Astrocyte (in vitro differentiated cells and primary cell): Measurements from ENCODE around the gene KL. TPM values are rescaled to one million over a fixed set of nuclear protein-coding genes. Genes with fewer than 3 reads are reported as not detected.

Experiments used
- DNase-seq: peaks from one replicate; pipeline ENCODE4 v3.0.0-alpha.2; 2010; ENCODE audit warnings: low read depth
- FAIRE-seq: peaks from 2 replicates; lab custom pipeline; 2011; peaks lifted over from hg19 to GRCh38; lab: Jason Lieb, UNC
- H2AFZ ChIP-seq: 2 replicates; pipeline ENCODE4 v1.6.0; 2012; ENCODE audit warnings: low read depth, low read length, inconsistent platforms
- H3K27ac ChIP-seq: 2 replicates; pipeline ENCODE4 v1.5.1; 2011; ENCODE audit warnings: low read depth, low read length, inconsistent platforms
- H3K27me3 ChIP-seq: 2 replicates; pipeline ENCODE4 v1.6.0; 2011; ENCODE audit warnings: low read length, inconsistent platforms; ENCODE audit not compliant: insufficient read depth
- H3K36me3 ChIP-seq: 2 replicates; pipeline ENCODE4 v1.5.1; 2011; ENCODE audit warnings: low read length, inconsistent platforms; ENCODE audit not compliant: insufficient read depth
- H3K4me1 ChIP-seq: 2 replicates; pipeline ENCODE4 v1.5.1; 2011; ENCODE audit warnings: low read length, inconsistent platforms; ENCODE audit not compliant: insufficient read depth
- H3K4me2 ChIP-seq: 2 replicates; pipeline ENCODE4 v1.6.0; 2012; ENCODE audit warnings: low read length, inconsistent platforms
- H3K4me3 ChIP-seq: 2 replicates; pipeline ENCODE4 v1.5.1; 2011; ENCODE audit warnings: low read depth, mild to moderate bottlenecking, low read length, inconsistent platforms; ENCODE audit not compliant: insufficient read depth
- H3K79me2 ChIP-seq: 2 replicates; pipeline ENCODE4 v1.6.0; 2012; ENCODE audit warnings: mild to moderate bottlenecking, low read length, inconsistent platforms; ENCODE audit not compliant: insufficient read depth
- H3K9ac ChIP-seq: 2 replicates; pipeline ENCODE4 v1.6.0; 2012; ENCODE audit warnings: mild to moderate bottlenecking, low read length, inconsistent platforms
- H3K9me3 ChIP-seq: 2 replicates; pipeline ENCODE4 v1.5.1; 2012; ENCODE audit warnings: low read depth, mild to moderate bottlenecking, low read length, inconsistent platforms; ENCODE audit not compliant: insufficient read depth
- H4K20me1 ChIP-seq: 2 replicates; pipeline ENCODE4 v1.6.0; 2012; ENCODE audit warnings: low read length, inconsistent platforms; ENCODE audit not compliant: insufficient read depth
- H3K27ac Mint-ChIP-seq: one replicate; pipeline ENCODE4 v1.8.0; 2021; ENCODE audit warnings: mild to moderate bottlenecking, mixed read lengths; ENCODE audit not compliant: unreplicated experiment
- H3K27me3 Mint-ChIP-seq: one replicate; pipeline ENCODE4 v1.8.0; 2021; ENCODE audit warnings: low read depth, mixed read lengths; ENCODE audit not compliant: unreplicated experiment
- H3K36me3 Mint-ChIP-seq: one replicate; pipeline ENCODE4 v1.8.0; 2021; ENCODE audit warnings: low read depth, mixed read lengths; ENCODE audit not compliant: unreplicated experiment
- H3K4me1 Mint-ChIP-seq: one replicate; pipeline ENCODE4 v1.8.0; 2021; ENCODE audit warnings: low read depth, mixed read lengths; ENCODE audit not compliant: unreplicated experiment
- H3K4me3 Mint-ChIP-seq: one replicate; pipeline ENCODE4 v1.8.0; 2021; ENCODE audit warnings: mild to moderate bottlenecking, moderate library complexity, mixed read lengths; ENCODE audit not compliant: unreplicated experiment
- H3K9me3 Mint-ChIP-seq: one replicate; pipeline ENCODE4 v1.8.0; 2021; ENCODE audit warnings: mild to moderate bottlenecking, mixed read lengths; ENCODE audit not compliant: unreplicated experiment
- EZH2 ChIP-seq: IDR thresholded peaks from 2 replicates; pipeline ENCODE4 v1.6.1; 2012; ENCODE audit warnings: mild to moderate bottlenecking, low read length, inconsistent platforms; ENCODE audit not compliant: insufficient read depth
- total RNA-seq: library from RNA; stranded (reverse); gene quantifications from 2 replicates; pipeline ENCODE4 v1.2.1, GENCODE V29; 2021
- TF ChIP-seq, protein P1 (sequence below): IDR thresholded peaks from 2 replicates; pipeline ENCODE4 v1.5.1; 2011; ENCODE audit warnings: low read depth, mild to moderate bottlenecking, inconsistent platforms, low read length, moderate library complexity; ENCODE audit not compliant: insufficient read depth

KL gene
- total RNA-seq, 1 donor from 2014 or later, result 0.07 TPM

DNA sequence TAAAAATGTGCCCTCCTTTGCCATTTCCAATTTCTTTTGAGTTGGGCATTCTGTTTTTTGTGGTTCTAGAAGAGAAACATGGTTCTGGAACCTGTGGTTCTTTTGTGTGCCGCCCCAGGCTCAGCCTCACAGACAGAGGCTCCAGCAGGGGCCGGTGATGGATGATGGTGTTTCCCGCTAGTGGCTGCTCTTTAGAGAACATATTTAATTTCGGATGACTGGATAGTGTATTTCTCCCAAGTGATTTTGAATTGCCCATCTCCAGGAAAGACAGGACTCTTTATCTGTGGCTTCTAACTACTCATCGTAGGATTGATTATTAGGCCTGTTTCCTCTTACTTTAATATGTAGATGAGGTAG is 75.2 kb downstream of the KL start:
- Histone ChIP-seq H3K4me1 (peaks cover 16% of the 10 kb centered on the region), H3K4me2 (no peak overlapping the region), H3K9me3 (no peaks in the 10 kb centered on the region), H4K20me1 (no peaks in the 10 kb centered on the region), H3K27me3 (no peaks in the 10 kb centered on the region), H2AFZ (no peak overlapping the region), H3K79me2 (no peaks in the 10 kb centered on the region), H3K27ac (no peak overlapping the region), H3K9ac (no peak overlapping the region), H3K4me3 (no peak overlapping the region), H3K36me3 (no peaks in the 10 kb centered on the region)
- Mint-ChIP-seq H3K27ac (no peak overlapping the region), H3K4me1 (peaks cover 14% of the 10 kb centered on the region), H3K4me3 (no peak overlapping the region), H3K27me3 (peaks cover 5% of the 10 kb centered on the region), H3K36me3 (no peaks in the 10 kb centered on the region), H3K9me3 (peaks cover 7% of the 10 kb centered on the region)
- no peak for TF ChIP-seq EZH2
- TF ChIP-seq, protein P1, sequence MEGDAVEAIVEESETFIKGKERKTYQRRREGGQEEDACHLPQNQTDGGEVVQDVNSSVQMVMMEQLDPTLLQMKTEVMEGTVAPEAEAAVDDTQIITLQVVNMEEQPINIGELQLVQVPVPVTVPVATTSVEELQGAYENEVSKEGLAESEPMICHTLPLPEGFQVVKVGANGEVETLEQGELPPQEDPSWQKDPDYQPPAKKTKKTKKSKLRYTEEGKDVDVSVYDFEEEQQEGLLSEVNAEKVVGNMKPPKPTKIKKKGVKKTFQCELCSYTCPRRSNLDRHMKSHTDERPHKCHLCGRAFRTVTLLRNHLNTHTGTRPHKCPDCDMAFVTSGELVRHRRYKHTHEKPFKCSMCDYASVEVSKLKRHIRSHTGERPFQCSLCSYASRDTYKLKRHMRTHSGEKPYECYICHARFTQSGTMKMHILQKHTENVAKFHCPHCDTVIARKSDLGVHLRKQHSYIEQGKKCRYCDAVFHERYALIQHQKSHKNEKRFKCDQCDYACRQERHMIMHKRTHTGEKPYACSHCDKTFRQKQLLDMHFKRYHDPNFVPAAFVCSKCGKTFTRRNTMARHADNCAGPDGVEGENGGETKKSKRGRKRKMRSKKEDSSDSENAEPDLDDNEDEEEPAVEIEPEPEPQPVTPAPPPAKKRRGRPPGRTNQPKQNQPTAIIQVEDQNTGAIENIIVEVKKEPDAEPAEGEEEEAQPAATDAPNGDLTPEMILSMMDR, result no peak
- FAIRE-seq, result no peak
- no peak for DNase-seq

DNA sequence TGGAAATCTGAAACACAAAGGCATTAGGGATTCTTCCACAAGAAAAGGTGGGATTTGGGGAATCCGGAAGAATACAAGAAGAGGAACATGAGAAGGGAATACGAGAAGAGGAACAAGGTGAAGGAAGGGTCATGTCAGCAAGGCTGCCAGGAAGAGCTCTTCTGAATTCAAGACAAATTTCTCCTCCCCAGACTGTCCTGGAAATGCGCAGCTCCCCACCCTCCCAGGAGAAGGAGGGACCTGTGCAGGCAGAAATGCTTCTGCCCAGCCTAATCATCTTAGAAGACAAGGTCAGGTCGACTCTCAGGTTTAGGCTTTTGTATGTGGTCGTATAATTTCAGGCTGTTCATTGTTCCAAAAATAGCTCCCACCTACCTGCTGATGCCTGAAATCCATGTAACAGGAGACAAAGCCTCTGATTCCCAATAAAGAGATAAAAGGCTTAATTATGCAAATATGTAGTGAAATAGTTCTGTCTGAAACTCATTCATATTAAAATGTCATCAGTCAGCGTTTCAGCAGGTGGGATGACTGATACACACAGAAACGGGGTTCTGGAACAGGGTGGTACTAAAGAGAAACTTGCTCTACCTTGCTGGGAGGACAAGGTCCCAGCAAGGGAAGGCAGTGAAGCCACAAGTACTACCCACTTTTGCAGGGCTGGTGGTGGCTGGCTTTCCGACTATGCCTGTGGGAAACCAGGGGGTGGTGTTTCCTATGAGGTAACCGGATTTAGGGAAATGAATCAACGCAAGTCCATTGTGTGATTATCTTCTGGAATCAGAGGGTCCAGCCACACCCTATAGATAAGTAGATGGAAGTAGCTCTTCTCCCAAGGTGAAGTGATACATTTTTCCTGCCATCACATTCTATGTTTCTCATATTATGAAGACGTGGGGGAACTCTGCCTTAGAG is 76.1 kb downstream of the KL start:
- Mint-ChIP-seq H3K4me3 (no peak overlapping the region), H3K27me3 (peaks cover 5% of the 10 kb centered on the region), H3K36me3 (peaks cover 2% of the 10 kb centered on the region), H3K27ac (no peak overlapping the region), H3K4me1 (peaks cover 4% of the 10 kb centered on the region), H3K9me3 (peaks cover 12% of the 10 kb centered on the region)
- Histone ChIP-seq H3K27ac (no peak overlapping the region), H4K20me1 (no peaks in the 10 kb centered on the region), H3K79me2 (no peaks in the 10 kb centered on the region), H3K4me1 (peaks cover 7% of the 10 kb centered on the region), H3K27me3 (no peaks in the 10 kb centered on the region), H3K36me3 (no peaks in the 10 kb centered on the region), H2AFZ (no peak overlapping the region), H3K4me3 (no peak overlapping the region), H3K9ac (no peak overlapping the region), H3K4me2 (no peak overlapping the region), H3K9me3 (no peaks in the 10 kb centered on the region)
- DNase-seq (no peak), FAIRE-seq (no peak)
- no peak for TF ChIP-seq EZH2
- TF ChIP-seq, protein P1, result no peak
